GM19193 (cell line): Measurements from ENCODE around the gene UBE2M.
A peak's percentile ranks its signal among the peaks of the same experiment; 100 is the strongest.

ENCODE experiments used
- POLR2A ChIP-seq: IDR thresholded peaks from 4 replicates; pipeline ENCODE4 v1.6.1; 2011; ENCODE audit not compliant: insufficient read depth, insufficient read length; ENCODE audit errors: extremely low read depth

The UBE2M gene

GRCh38 chr19:58558066-58558622 is at the start of gene UBE2M:
UBE2M (minus strand) TSS chr19:58558611; CDS start chr19:58558381, 230 bp downstream.
- TF ChIP-seq POLR2A, result peak; percentile 48

- no peak for TF ChIP-seq POLR2A
These were observed 27.8 kb upstream of the UBE2M start for GRCh38 chr19:58586133-58586765.

DNA sequence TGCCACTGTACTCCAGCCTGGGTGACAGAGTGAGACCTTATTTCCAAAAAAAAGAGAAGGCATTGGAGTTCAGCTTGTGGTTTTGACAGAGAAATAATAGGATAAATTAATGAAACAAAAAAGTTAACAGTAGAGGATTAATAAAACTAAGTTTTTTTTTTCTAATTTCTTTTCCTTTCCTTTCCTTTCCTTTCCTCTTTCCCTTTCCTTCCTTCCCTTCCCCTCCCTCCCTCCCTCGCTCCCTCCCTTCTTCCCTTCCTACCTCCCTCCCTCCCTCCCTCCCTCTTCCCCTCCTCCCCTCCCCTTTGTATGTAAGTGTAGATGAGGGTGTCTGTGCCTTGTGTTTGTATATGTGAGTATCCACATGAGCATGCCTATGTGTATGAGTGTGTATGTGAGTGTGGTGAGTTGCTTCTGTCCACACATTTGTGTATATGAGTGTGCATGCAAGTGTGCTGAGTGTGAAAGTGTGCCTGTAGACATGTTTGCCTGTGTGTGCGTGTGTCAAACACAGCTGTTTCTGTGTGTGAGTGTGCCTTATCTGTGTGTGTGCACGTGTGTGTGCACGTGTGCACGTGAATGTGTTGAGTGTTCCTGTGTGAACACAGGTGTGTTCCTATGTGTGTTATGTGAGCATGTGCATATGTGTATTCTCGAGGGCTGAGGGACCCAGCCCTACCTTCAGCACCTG is 27.2 kb upstream of the UBE2M start:
- no peak for TF ChIP-seq POLR2A

DNA sequence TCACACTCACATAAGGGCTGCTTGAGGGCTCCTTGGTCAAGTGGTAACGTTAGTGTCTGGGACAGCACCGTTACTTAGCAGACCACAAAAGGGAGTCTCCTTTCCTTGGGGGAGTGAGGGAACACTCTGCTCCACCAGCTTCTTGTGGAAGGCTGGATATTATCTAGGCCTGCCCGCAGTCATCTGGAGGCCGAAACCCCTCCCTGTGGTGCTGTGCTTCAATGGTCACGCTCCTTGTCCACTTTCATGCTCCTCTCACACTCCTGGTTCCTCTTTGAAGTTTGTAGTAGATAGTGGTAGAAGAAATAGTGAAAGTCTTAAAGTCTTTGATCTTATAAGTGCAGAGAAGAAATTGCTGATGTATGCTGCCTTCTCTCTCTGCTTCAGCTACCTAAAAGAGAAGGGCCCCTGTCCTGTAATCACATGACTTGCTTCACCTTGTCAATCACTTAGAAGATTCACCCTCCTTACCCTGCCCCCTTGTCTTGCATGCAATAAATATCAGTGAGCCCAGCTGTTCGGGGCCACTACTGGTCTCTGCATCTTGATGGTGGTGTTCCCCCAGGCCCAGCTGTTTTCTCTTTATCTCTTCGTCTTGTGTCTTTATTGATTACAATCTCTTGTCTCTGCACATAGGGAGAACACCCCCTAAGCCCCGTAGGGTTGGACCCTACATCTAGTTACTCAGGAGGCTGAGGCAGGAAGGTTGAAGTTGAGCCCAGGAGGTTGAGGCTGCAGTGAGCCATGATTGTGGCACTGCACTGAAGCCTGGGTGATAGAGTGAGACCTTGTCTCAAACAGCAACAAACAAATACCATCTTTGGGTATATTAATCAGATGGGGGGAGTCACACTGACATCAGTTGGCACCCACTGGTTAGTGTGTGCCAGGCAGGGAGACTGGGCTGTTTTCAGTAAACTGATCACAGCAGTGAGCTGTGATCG is 26.4 kb upstream of the UBE2M start:
- TF ChIP-seq POLR2A, result no peak

- no peak for TF ChIP-seq POLR2A
These were observed 24.6 kb upstream of the UBE2M start for GRCh38 chr19:58582985-58583384.

DNA sequence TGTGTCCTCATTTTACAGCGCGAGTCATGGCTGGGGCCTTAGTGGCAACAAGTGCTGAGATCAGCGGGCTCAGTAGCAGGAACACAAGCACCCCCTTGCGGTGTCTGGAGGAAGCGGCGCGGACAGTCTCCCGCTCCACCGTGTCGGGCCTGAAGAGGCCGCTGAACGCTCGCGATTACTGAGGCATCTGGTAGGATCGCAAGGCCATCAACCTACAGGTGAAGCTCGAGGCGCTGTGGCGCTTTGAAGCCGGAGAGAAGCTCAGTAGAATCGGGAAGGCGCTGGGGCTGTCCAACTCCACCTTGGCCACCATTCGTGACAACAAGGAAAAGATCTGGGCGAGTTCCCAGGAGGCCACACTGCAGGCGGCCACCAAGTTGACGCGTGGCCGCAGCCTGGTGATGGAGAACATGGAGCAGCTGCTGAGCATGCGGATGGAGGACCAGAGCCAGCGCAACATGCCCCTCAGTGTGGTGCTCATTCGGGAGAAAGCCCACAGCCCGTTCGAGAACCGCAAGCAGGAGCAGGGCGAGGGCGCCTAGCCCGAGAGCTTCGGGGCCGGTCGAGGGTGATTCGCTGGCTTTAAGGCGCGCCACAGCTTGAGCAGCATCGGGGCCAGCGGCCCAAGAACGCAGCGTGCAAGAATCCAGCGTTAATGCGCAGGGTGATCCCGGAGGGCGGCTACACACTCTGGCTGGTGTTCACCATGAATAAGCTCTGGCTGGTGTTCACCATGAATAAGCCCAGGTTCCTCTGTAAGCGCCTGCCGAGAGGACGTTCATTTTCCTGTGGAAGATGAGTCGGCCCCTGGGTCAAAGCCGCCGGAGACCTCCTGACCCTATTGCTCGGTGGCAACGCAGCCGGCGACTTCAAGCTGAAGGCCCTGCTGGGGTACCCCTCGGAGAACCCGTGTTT is 23.1 kb upstream of the UBE2M start:
- no peak for TF ChIP-seq POLR2A

DNA sequence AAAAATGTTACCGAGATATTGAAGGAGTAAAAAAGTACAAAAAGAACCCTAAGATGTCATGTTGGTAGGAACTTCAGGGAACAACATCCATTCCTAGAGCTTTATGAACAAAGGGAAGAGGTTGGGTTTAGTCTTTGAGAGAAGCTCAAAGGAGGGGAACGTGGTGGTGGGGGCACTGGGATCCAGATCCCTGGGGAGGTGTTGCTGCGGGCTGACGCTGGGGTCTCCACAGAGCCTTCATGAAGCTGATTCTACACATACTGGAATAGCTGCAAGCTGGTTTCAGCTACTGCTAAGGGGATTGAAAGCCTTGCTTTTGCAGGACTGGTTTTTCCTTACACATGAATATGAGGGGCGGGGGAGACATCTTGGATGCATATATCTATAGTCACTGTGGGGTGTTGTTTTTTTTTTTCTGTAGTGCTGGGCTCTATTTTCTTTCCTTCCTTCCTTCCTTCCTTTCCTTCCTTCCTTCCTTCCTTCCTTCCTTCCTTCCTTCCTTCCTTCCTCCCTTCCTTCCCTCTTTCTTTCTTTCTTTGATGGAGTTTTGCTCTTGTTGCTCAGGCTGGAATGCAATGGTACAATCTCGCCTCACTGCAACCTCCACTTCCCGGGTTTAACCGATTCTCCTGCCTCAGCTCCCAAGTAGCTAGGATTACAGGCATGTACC is 21.2 kb upstream of the UBE2M start:
- no peak for TF ChIP-seq POLR2A

DNA sequence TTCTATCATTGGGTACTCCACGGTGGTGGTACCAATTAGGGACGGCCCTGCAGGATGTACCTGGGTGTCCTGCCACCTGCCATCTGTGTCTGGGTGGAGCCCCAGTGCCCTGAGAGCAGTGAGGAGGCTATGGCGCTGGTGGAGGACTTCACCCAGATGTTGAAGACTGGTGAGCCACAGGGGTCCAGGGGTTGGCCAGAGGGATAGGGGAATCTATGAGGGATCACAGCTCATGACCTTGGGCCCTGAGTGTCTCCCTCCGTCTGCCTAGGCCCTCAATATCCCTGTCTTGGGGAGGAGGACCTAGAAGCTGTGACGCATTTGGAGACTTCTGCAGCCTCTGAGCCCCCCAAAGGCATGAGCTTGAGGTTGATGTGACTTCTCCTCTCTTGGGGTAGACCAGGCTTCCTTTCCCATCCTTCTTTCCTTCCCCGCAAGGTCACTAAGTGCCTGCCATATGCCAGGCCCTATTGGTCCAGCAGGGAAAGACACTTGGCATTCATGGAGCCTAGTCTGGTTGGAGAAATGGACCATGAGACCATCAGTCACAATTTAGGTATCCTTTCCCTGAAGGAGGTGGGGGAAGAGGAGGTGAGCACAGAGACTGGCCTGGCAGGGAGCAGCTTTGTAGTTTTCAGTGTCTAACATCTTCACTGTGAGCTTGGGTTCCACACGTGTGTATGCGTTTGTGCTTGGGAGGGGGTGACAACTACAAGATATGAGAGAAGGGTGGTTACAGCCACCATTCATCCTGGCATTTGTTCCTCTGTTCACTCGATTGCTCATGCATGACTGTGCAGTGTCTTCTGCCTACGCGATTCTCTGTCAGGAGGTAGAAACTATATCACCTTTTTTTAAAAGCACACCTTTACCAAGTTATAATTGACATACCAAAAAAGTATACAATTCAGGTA is 19.9 kb upstream of the UBE2M start:
- TF ChIP-seq POLR2A, result no peak

GRCh38 chr19:58575183-58576041 is 17.0 kb upstream of the UBE2M start:
- TF ChIP-seq POLR2A, result peak; percentile 81

GRCh38 chr19:58573658-58574164 is 15.3 kb upstream of the UBE2M start:
- TF ChIP-seq POLR2A, result no peak

DNA sequence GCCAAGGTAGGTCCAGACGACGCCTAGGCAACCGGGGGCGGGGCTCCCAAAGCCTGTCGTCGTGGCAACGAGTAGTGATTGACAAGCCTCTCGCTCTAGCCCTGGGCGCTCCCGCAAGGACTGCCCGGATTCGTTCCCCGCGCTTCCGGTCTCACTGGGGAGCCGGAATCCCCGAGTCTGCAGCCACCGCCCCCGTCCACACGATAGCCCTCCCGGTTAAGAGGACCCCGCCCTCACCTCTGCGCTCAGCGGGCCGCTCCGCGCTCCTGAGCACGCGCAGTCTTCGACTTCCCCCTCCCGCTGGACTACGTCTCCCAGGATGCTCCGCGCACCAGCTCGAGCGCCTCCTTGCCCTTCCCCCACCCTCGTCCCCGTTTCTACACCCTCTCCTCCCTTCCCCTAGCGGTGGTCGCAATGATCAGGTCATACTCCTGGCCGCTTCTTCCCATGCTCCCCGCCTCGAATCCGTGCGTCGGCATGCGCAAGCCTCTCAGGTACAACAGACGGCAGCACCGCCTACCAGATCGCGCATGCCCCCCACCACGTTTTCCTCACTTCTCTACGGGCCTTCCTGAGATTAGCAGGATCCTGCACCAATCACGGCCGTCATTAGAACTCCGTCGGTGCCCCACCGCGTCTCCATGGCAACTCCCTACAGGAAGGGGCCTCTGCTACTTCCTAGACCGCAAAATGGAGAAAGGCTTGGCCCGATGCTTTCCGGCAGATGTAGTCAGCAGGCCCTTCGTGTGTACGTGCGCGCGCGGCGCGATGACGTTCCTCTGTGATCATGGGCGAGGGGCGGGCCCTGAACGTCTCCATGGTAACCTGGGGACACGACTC is 14.6 kb upstream of the UBE2M start, which contains the start of gene MZF1:
Gene MZF1, minus strand, starts transcription at position 518 of the 840 bp plus-strand sequence. CDS start 1,946 bp downstream, outside the sequence.
- TF ChIP-seq POLR2A, result peak; percentile 66
